Ectodermal cell (in vitro differentiated cells): ENCODE measurements around the gene INPPL1.

Experiments used
- H3K27ac ChIP-seq: 2 replicates; pipeline ENCODE4 v1.7.0; 2013; ENCODE audit warnings: mild to moderate bottlenecking, low read depth, low read length; ENCODE audit not compliant: insufficient read depth, poor library complexity, severe bottlenecking
- H3K27me3 ChIP-seq: 2 replicates; pipeline ENCODE4 v1.7.0; 2013; ENCODE audit warnings: mild to moderate bottlenecking, low read length; ENCODE audit not compliant: insufficient read depth, control insufficient read depth, poor library complexity, severe bottlenecking
- H3K36me3 ChIP-seq: one replicate; pipeline ENCODE4 v1.7.0; 2013; ENCODE audit warnings: low read length; ENCODE audit not compliant: control insufficient read depth, insufficient read depth
- H3K4me1 ChIP-seq: one replicate; pipeline ENCODE4 v1.7.0; 2013; ENCODE audit warnings: low read length; ENCODE audit not compliant: control insufficient read depth, insufficient read depth
- H3K4me3 ChIP-seq: 2 replicates; pipeline ENCODE4 v1.7.0; 2013; ENCODE audit warnings: low read depth, low read length, control low read depth; ENCODE audit not compliant: insufficient read depth
- H3K9me3 ChIP-seq: 2 replicates; pipeline ENCODE4 v1.7.0; 2013; ENCODE audit warnings: mild to moderate bottlenecking, low read length, moderate library complexity; ENCODE audit not compliant: control insufficient read depth
- WGBS, 2 experiments: methylation state at CpG; one replicate each; pipeline ENCODE4 v1.1.7; 2013; ENCODE audit warnings: missing lambda C conversion rate in 2 of 2; 5-methylcytosine and 5-hydroxymethylcytosine counted together

INPPL1 gene

GRCh38 chr11:72227316-72228228 is 3.0 kb downstream of the INPPL1 start:
- peaks cover 32% of the 10 kb centered on the region for H3K36me3 ChIP-seq
- H3K9me3 ChIP-seq = no peaks in the 10 kb centered on the region
- WGBS, 2 experiments = 88 to 91% methylated on average over 14 of the region's 14 CpGs
- no peak overlapping the region for H3K4me3 ChIP-seq
- peaks cover 20% of the 10 kb centered on the region for H3K4me1 ChIP-seq
- no peaks in the 10 kb centered on the region for H3K27me3 ChIP-seq
- H3K27ac ChIP-seq = no peak overlapping the region

GRCh38 chr11:72228229-72228843 is 3.8 kb downstream of the INPPL1 start:
- Histone ChIP-seq H3K36me3 (peaks cover 37% of the 10 kb centered on the region), H3K9me3 (no peaks in the 10 kb centered on the region), H3K27ac (no peak overlapping the region), H3K4me3 (no peak overlapping the region), H3K4me1 (peaks cover 17% of the 10 kb centered on the region), H3K27me3 (no peaks in the 10 kb centered on the region)
- WGBS, 2 experiments = 90 to 94% methylated on average over 16 of the region's 16 CpGs

- H3K27ac ChIP-seq = no peak overlapping the region
- H3K36me3 ChIP-seq = peaks cover 40% of the 10 kb centered on the region
- H3K4me3 ChIP-seq = no peak overlapping the region
- no peaks in the 10 kb centered on the region for H3K9me3 ChIP-seq
- WGBS, 2 experiments = 92 to 94% methylated on average over 7 of the region's 7 CpGs
- H3K4me1 ChIP-seq = peaks cover 17% of the 10 kb centered on the region
- H3K27me3 ChIP-seq = no peaks in the 10 kb centered on the region
Observed at GRCh38 chr11:72228844-72229231, 4.3 kb downstream of the INPPL1 start.

- 96 to 97% methylated on average over 8 of the region's 8 CpGs for WGBS, 2 experiments
Observed at GRCh38 chr11:72229336-72229924, 4.9 kb downstream of the INPPL1 start.

GRCh38 chr11:72229925-72230763 is 5.6 kb downstream of the INPPL1 start:
- H3K36me3 ChIP-seq = peaks cover 53% of the 10 kb centered on the region
- H3K9me3 ChIP-seq = no peaks in the 10 kb centered on the region

More at GRCh38 chr11:72229336-72229924, 4.9 kb downstream of the INPPL1 start:
- H3K27me3 ChIP-seq = no peaks in the 10 kb centered on the region
- H3K27ac ChIP-seq = no peak overlapping the region
- no peak overlapping the region for H3K4me3 ChIP-seq
- H3K9me3 ChIP-seq = no peaks in the 10 kb centered on the region
- peaks cover 46% of the 10 kb centered on the region for H3K36me3 ChIP-seq
- H3K4me1 ChIP-seq = peaks cover 17% of the 10 kb centered on the region

GRCh38 chr11:72230764-72231365 is 6.3 kb downstream of the INPPL1 start:
- Histone ChIP-seq H3K4me1 (peaks cover 11% of the 10 kb centered on the region), H3K9me3 (no peaks in the 10 kb centered on the region), H3K27me3 (no peaks in the 10 kb centered on the region), H3K27ac (no peak overlapping the region), H3K36me3 (peaks cover 57% of the 10 kb centered on the region), H3K4me3 (no peak overlapping the region)
- WGBS, 2 experiments = 96% methylated on average over 18 of the region's 18 CpGs

More at GRCh38 chr11:72229925-72230763, 5.6 kb downstream of the INPPL1 start:
- H3K27me3 ChIP-seq = no peaks in the 10 kb centered on the region
- H3K4me1 ChIP-seq = peaks cover 17% of the 10 kb centered on the region
- H3K27ac ChIP-seq = no peak overlapping the region
- H3K4me3 ChIP-seq = no peak overlapping the region
- 96 to 97% methylated on average over 21 of the region's 21 CpGs for WGBS, 2 experiments

- Histone ChIP-seq H3K36me3 (peaks cover 57% of the 10 kb centered on the region), H3K9me3 (no peaks in the 10 kb centered on the region), H3K27ac (no peak overlapping the region), H3K27me3 (no peaks in the 10 kb centered on the region), H3K4me1 (peaks cover 5% of the 10 kb centered on the region), H3K4me3 (no peak overlapping the region)
- WGBS, 2 experiments = 94% methylated on average over 9 of the region's 9 CpGs
Observed at GRCh38 chr11:72231396-72232259, 7.1 kb downstream of the INPPL1 start.

- H3K4me3 ChIP-seq = no peak overlapping the region
- H3K27ac ChIP-seq = no peak overlapping the region
- WGBS, 2 experiments = 94 to 95% methylated on average over 18 of the region's 18 CpGs
- peaks cover 59% of the 10 kb centered on the region for H3K36me3 ChIP-seq
- no peaks in the 10 kb centered on the region for H3K27me3 ChIP-seq
- no peaks in the 10 kb centered on the region for H3K9me3 ChIP-seq
- no peaks in the 10 kb centered on the region for H3K4me1 ChIP-seq
Observed at GRCh38 chr11:72232260-72233055, 7.9 kb downstream of the INPPL1 start.
